OCI-LY1 (cell line): ENCODE results near the gene PALB2.

Source experiments
- CTCF ChIP-seq: fragments of 200-600 bp; sonication (generic), shearing (Covaris generic); IDR thresholded peaks from 2 replicates; pipeline ENCODE4 v1.5.1; 2017; ENCODE audit warnings: mild to moderate bottlenecking, antibody characterized with exemption, low read length, moderate library complexity, mixed read lengths
- EZH2 ChIP-seq: fragments of 200-600 bp; sonication (generic), shearing (Covaris generic); IDR thresholded peaks from 2 replicates; pipeline ENCODE4 v1.8.0; 2017; ENCODE audit warnings: borderline replicate concordance, mixed run types, mild to moderate bottlenecking, antibody characterized with exemption, low read length, moderate library complexity, mixed read lengths

DNA sequence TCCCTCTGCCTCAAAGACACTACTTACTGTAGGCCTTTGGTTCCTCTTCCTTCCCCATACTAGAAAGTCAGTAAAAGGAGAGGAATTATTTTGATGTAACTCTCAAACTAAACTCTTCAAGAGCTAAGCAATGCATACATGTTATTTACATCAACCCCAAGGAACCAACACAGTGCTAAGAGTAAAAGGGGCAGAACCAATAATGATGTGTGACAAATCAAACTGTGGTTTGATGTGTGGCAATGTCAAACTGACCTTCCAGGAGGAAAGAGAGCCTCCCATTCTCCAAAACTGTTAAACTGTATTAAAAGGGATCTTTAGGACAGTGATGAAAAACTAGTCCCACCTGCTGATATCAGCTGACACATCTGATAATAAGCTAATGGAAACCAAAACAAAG lies 60.7 kb downstream of the PALB2 start:
- no peak for TF ChIP-seq CTCF
- TF ChIP-seq EZH2: no peak
